Spleen (tissue), 7 donors: ENCODE results near the gene PTCH1.

Source experiments
- CTCF ChIP-seq, 11 experiments: fragments of 200-600 bp in 7 of 11; fragments of 450-650 bp in 4 of 11; sonication (generic) in 4 of 11; IDR thresholded peaks in 8 of 11; conservative IDR thresholded peaks in 3 of 11; 1 replicate in 7 of 11; 2 replicates in 4 of 11; pipeline versions ENCODE4 v1.4.0 to v1.8.0; 2016 to 2021; ENCODE audit warnings: antibody characterized with exemption in 11 of 11, inconsistent platforms in 4 of 11, mild to moderate bottlenecking in 1 of 11
- POLR2A ChIP-seq, 3 donors: fragments of 450-650 bp; IDR thresholded peaks; one replicate each; pipeline ENCODE4 v1.5.1; 2017; ENCODE audit warnings: antibody characterized with exemption in 3 of 3, mild to moderate bottlenecking in 1 of 3
- POLR2AphosphoS5 ChIP-seq, 3 donors: sonication (generic); formaldehyde crosslinking; IDR thresholded peaks; one replicate each; pipeline ENCODE4 v1.5.1; 2017; ENCODE audit warnings: antibody characterized with exemption in 3 of 3
- donor health status: DM: no; HTN: no; CAD: no; lungs with moderate emphysema.
- donor health status: DM: no; HTN: no; CAD: no.
- donor health status: DM: no; HTN: no; CAD: no.

GRCh38 chr9:95508242-95508967 is 8.4 kb downstream of the PTCH1 start:
- TF ChIP-seq POLR2AphosphoS5 (IDR thresholded peaks at IDR 0.05) (no peak), CTCF (IDR thresholded peaks at IDR 0.05 in 8 of 11, conservative IDR thresholded peaks at IDR 0.05 in 3 of 11) (no peak), POLR2A (IDR thresholded peaks at IDR 0.05) (no peak)
